ENCODE measurements around the gene THNSL1. TPM values are rescaled to one million over a fixed set of nuclear protein-coding genes. Genes with fewer than 3 reads are reported as not detected.
"Not testable (repeated sequence)": the region's sequence is repeated elsewhere in the genome, so short reads cannot be mapped to it uniquely, and the experiment has no call there.

Gene THNSL1
- total and polyA plus RNA-seq, 4 donors = 2.0 to 8.6 (median 2.9) TPM

- WGBS, 2 donors = 90 to 91% methylated on average over 3 of the region's 3 CpGs
- TF ChIP-seq CTCF (IDR thresholded peaks at IDR 0.05; ENCODE audit: control extremely low read depth, extremely low read depth) = no peak
- DNase-seq (no peak), ATAC-seq (ENCODE audit: insufficient read depth, low FRiP score) (no peak)
- no peak overlapping the region for H3K27ac ChIP-seq (ENCODE audit: low read depth in 1 of 2, low read length in 1 of 2)
- no peaks in the 10 kb centered on the region for H3K27me3 ChIP-seq (ENCODE audit: control insufficient read depth in 3 of 3, insufficient read depth in 3 of 3, low read length in 2 of 3)
- no peak overlapping the region for H3K4me3 ChIP-seq
- H3K9ac ChIP-seq (ENCODE audit: insufficient read depth in 1 of 2, low read length in 2 of 2) = no peak overlapping the region
- H3K9me3 ChIP-seq (ENCODE audit: control insufficient read depth in 4 of 4, insufficient read depth in 3 of 4, low read length in 3 of 4) = peaks cover 0 to 3% (median 0%) of the 10 kb centered on the region in 4 donors
- H3K4me1 ChIP-seq (ENCODE audit: control insufficient read depth in 5 of 5, insufficient read depth in 5 of 5, low read length in 5 of 5) = no peaks in the 10 kb centered on the region
- no peaks in the 10 kb centered on the region for H3K36me3 ChIP-seq (ENCODE audit: control insufficient read depth in 4 of 4, insufficient read depth in 4 of 4, low read length in 4 of 4)
Measured at GRCh38 chr10:24998044-24998443, 18.4 kb upstream of the THNSL1 start.

- H3K27me3 ChIP-seq (ENCODE audit: control insufficient read depth in 3 of 3, insufficient read depth in 3 of 3, low read length in 2 of 3); H3K9ac ChIP-seq (ENCODE audit: insufficient read depth in 1 of 2, low read length in 2 of 2); H3K27ac ChIP-seq (ENCODE audit: low read depth in 1 of 2, low read length in 1 of 2); ATAC-seq (ENCODE audit: insufficient read depth, low FRiP score); H3K36me3 ChIP-seq (ENCODE audit: control insufficient read depth in 4 of 4, insufficient read depth in 4 of 4, low read length in 4 of 4); H3K4me1 ChIP-seq (ENCODE audit: control insufficient read depth in 5 of 5, insufficient read depth in 5 of 5, low read length in 5 of 5); H3K9me3 ChIP-seq (ENCODE audit: control insufficient read depth in 4 of 4, insufficient read depth in 3 of 4, low read length in 3 of 4); H3K4me3 ChIP-seq; DNase-seq: not testable (repeated sequence)
- WGBS, 2 donors = 91% methylated on average over 2 of the region's 2 CpGs
Measured at GRCh38 chr10:25011591-25011990, 4.8 kb upstream of the THNSL1 start.

GRCh38 chr10:25014579-25014978 is 1.8 kb upstream of the THNSL1 start:
- no peak for TF ChIP-seq CTCF (IDR thresholded peaks at IDR 0.05; ENCODE audit: control extremely low read depth, extremely low read depth)
- Histone ChIP-seq H3K27ac (ENCODE audit: low read depth in 1 of 2, low read length in 1 of 2) (no peak overlapping the region), H3K4me1 (ENCODE audit: control insufficient read depth in 5 of 5, insufficient read depth in 5 of 5, low read length in 5 of 5) (peaks cover 0 to 12% (median 0%) of the 10 kb centered on the region in 5 donors), H3K36me3 (ENCODE audit: control insufficient read depth in 4 of 4, insufficient read depth in 4 of 4, low read length in 4 of 4) (no peaks in the 10 kb centered on the region), H3K9ac (ENCODE audit: insufficient read depth in 1 of 2, low read length in 2 of 2) (no peak overlapping the region), H3K9me3 (ENCODE audit: control insufficient read depth in 4 of 4, insufficient read depth in 3 of 4, low read length in 3 of 4) (no peaks in the 10 kb centered on the region), H3K27me3 (ENCODE audit: control insufficient read depth in 3 of 3, insufficient read depth in 3 of 3, low read length in 2 of 3) (no peaks in the 10 kb centered on the region), H3K4me3 (no peak overlapping the region)
- no peak for ATAC-seq (ENCODE audit: insufficient read depth, low FRiP score)
- no peak for DNase-seq

- WGBS, 2 donors = 0 to 1% methylated on average over 16 of the region's 16 CpGs
- Histone ChIP-seq H3K4me3 (peak within 1 kb of the TSS; percentile 63), H3K9me3 (ENCODE audit: control insufficient read depth in 4 of 4, insufficient read depth in 3 of 4, low read length in 3 of 4) (no peaks in the 10 kb centered on the region), H3K9ac (ENCODE audit: insufficient read depth in 1 of 2, low read length in 2 of 2) (peak within 1 kb of the TSS; percentile 28 to 95), H3K36me3 (ENCODE audit: control insufficient read depth in 4 of 4, insufficient read depth in 4 of 4, low read length in 4 of 4) (no peaks in the 10 kb centered on the region), H3K4me1 (ENCODE audit: control insufficient read depth in 5 of 5, insufficient read depth in 5 of 5, low read length in 5 of 5) (peaks cover 0 to 12% (median 0%) of the 10 kb centered on the region in 5 donors), H3K27me3 (ENCODE audit: control insufficient read depth in 3 of 3, insufficient read depth in 3 of 3, low read length in 2 of 3) (no peaks in the 10 kb centered on the region), H3K27ac (ENCODE audit: low read depth in 1 of 2, low read length in 1 of 2) (peak within 1 kb of the TSS; percentile 76 to 95)
- ATAC-seq (ENCODE audit: insufficient read depth, low FRiP score) (peak; percentile 39), DNase-seq (peak; percentile 93 to 96 (median 95))
- TF ChIP-seq CTCF (IDR thresholded peaks at IDR 0.05; ENCODE audit: control extremely low read depth, extremely low read depth) = no peak
Measured at GRCh38 chr10:25015828-25016375, 510 bp upstream of the THNSL1 start, which contains the start of gene ENKUR. Gene ENKUR, minus strand, starts transcription at chr10:25016158. Its CDS starts 222 bp downstream, at chr10:25015936.

All from lung (tissue), 12 donors.